Nephron (organoid): ENCODE data around the gene BHLHA9.

Experiments
- H3K27ac Mint-ChIP-seq, 3 experiments: 2 replicates each; pipeline ENCODE4 v1.8.0; 2020; ENCODE audit warnings: mixed read lengths in 3 of 3, mild to moderate bottlenecking in 2 of 3, moderate library complexity in 1 of 3
- H3K27me3 Mint-ChIP-seq: 2 replicates; pipeline ENCODE4 v1.8.0; 2021; ENCODE audit warnings: low read depth, mild to moderate bottlenecking, moderate library complexity, mixed read lengths
- H3K36me3 Mint-ChIP-seq: 2 replicates; pipeline ENCODE4 v1.8.0; 2020; ENCODE audit warnings: low read depth, mixed read lengths
- H3K4me1 Mint-ChIP-seq: 2 replicates; pipeline ENCODE4 v1.8.0; 2020; ENCODE audit warnings: mixed read lengths
- H3K4me3 Mint-ChIP-seq, 3 experiments: 2 replicates each; pipeline ENCODE4 v1.8.0; 2020; ENCODE audit warnings: mild to moderate bottlenecking in 3 of 3, mixed read lengths in 3 of 3, moderate library complexity in 2 of 3
- H3K9me3 Mint-ChIP-seq: 2 replicates; pipeline ENCODE4 v1.8.0; 2020; ENCODE audit warnings: mixed read lengths
- TF ChIP-seq, protein P1 (sequence below), 3 experiments: fragments of 200-600 bp; sonication (generic); IDR thresholded peaks; one replicate each; pipeline ENCODE4 v1.5.0; 2021; ENCODE audit warnings: antibody characterized with exemption in 3 of 3; ENCODE audit not compliant: unreplicated experiment in 3 of 3

The BHLHA9 gene

GRCh38 chr17:1270210-1271029 lies at the start of gene BHLHA9:
Gene BHLHA9 (plus strand): TSS chr17:1270444. CDS start chr17:1270564, 120 bp downstream.
- TF ChIP-seq, protein P1, sequence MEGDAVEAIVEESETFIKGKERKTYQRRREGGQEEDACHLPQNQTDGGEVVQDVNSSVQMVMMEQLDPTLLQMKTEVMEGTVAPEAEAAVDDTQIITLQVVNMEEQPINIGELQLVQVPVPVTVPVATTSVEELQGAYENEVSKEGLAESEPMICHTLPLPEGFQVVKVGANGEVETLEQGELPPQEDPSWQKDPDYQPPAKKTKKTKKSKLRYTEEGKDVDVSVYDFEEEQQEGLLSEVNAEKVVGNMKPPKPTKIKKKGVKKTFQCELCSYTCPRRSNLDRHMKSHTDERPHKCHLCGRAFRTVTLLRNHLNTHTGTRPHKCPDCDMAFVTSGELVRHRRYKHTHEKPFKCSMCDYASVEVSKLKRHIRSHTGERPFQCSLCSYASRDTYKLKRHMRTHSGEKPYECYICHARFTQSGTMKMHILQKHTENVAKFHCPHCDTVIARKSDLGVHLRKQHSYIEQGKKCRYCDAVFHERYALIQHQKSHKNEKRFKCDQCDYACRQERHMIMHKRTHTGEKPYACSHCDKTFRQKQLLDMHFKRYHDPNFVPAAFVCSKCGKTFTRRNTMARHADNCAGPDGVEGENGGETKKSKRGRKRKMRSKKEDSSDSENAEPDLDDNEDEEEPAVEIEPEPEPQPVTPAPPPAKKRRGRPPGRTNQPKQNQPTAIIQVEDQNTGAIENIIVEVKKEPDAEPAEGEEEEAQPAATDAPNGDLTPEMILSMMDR (IDR thresholded peaks at IDR 0.05; ENCODE audit: unreplicated experiment in 3 of 3): no peak
- no peaks in the 10 kb centered on the region for H3K9me3 Mint-ChIP-seq
- no peaks in the 10 kb centered on the region for H3K36me3 Mint-ChIP-seq

DNA sequence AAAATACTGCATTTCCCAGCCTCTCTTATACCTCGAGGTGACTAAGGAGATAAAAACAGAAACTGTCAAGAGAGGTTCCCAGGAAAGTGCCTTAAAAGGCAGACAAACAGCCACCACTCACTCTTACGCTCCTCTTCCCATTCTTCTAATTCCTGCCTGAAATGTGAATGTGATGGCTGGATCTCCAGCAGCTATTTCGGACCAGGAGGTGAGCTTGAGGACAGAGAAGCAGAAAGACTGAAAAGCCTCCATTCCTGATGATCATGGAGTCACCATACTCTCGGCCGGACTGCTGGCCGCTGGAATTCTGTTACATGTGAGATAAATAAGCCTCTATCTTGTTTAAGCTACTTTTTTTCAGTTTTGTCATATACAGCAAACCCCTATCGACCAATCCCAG lies 49.0 kb upstream of the BHLHA9 start:
- H3K4me1 Mint-ChIP-seq: no peaks in the 10 kb centered on the region
- TF ChIP-seq, protein P1 (IDR thresholded peaks at IDR 0.05; ENCODE audit: unreplicated experiment in 3 of 3): no peak
- no peak overlapping the region for H3K4me3 Mint-ChIP-seq
- no peaks in the 10 kb centered on the region for H3K9me3 Mint-ChIP-seq
- H3K27me3 Mint-ChIP-seq: peaks cover 50% of the 10 kb centered on the region
- no peak overlapping the region for H3K27ac Mint-ChIP-seq
- no peaks in the 10 kb centered on the region for H3K36me3 Mint-ChIP-seq

More at GRCh38 chr17:1270210-1271029, at the start of gene BHLHA9:
- H3K4me3 Mint-ChIP-seq: peak within 1 kb of the TSS; percentile 94 to 96 (median 96)
- peaks cover 13% of the 10 kb centered on the region for H3K27me3 Mint-ChIP-seq
- no peak within 1 kb of the TSS for H3K27ac Mint-ChIP-seq
- peaks cover 13% of the 10 kb centered on the region for H3K4me1 Mint-ChIP-seq

GRCh38 chr17:1222321-1222720 lies 47.9 kb upstream of the BHLHA9 start:
- Mint-ChIP-seq H3K36me3 (no peaks in the 10 kb centered on the region), H3K27ac (no peak overlapping the region), H3K27me3 (peaks cover 57% of the 10 kb centered on the region), H3K4me1 (peaks cover 5% of the 10 kb centered on the region), H3K9me3 (no peaks in the 10 kb centered on the region), H3K4me3 (no peak overlapping the region)
- TF ChIP-seq, protein P1 (IDR thresholded peaks at IDR 0.05; ENCODE audit: unreplicated experiment in 3 of 3): no peak

GRCh38 chr17:1223662-1224061 lies 46.6 kb upstream of the BHLHA9 start:
- H3K27me3 Mint-ChIP-seq: peaks cover 70% of the 10 kb centered on the region
- no peak overlapping the region for H3K4me3 Mint-ChIP-seq

DNA sequence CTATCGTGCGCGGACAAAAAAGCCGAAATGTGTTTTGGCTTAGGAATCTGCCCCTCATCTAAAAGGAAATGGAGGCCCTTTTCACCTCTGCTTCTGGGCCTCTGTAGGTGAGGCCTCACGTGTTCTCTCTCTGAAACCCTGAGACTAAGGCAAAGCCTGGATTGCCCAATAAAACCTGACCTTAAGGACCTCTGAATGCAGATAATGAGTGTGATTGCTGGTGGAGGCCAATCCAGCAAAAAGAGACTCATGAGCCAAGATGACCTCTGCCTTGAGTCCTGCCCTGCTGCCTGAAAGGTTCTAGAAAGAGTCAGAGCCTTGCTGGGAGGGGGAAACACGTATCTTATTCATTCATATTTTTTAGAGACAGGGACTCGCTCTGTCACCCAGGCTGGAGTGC lies 45.9 kb upstream of the BHLHA9 start:
- H3K4me1 Mint-ChIP-seq: peaks cover 16% of the 10 kb centered on the region
- H3K36me3 Mint-ChIP-seq: no peaks in the 10 kb centered on the region
- H3K27ac Mint-ChIP-seq: no peak overlapping the region
- no peak overlapping the region for H3K4me3 Mint-ChIP-seq
- TF ChIP-seq, protein P1 (IDR thresholded peaks at IDR 0.05; ENCODE audit: unreplicated experiment in 3 of 3): no peak
- no peaks in the 10 kb centered on the region for H3K9me3 Mint-ChIP-seq
- peaks cover 70% of the 10 kb centered on the region for H3K27me3 Mint-ChIP-seq

More at GRCh38 chr17:1223662-1224061, 46.6 kb upstream of the BHLHA9 start:
- Mint-ChIP-seq H3K36me3 (no peaks in the 10 kb centered on the region), H3K9me3 (no peaks in the 10 kb centered on the region), H3K4me1 (peaks cover 16% of the 10 kb centered on the region), H3K27ac (no peak overlapping the region)
- TF ChIP-seq, protein P1 (IDR thresholded peaks at IDR 0.05; ENCODE audit: unreplicated experiment in 3 of 3): no peak

GRCh38 chr17:1226308-1226707 lies 43.9 kb upstream of the BHLHA9 start:
- H3K27me3 Mint-ChIP-seq: peaks cover 79% of the 10 kb centered on the region
- no peak overlapping the region for H3K4me3 Mint-ChIP-seq
- H3K9me3 Mint-ChIP-seq: no peaks in the 10 kb centered on the region
- peaks cover 20% of the 10 kb centered on the region for H3K4me1 Mint-ChIP-seq
- no peak overlapping the region for H3K27ac Mint-ChIP-seq
- TF ChIP-seq, protein P1 (IDR thresholded peaks at IDR 0.05; ENCODE audit: unreplicated experiment in 3 of 3): no peak
- no peaks in the 10 kb centered on the region for H3K36me3 Mint-ChIP-seq
